ENCODE results near the gene TWIST1.
A peak's percentile ranks its signal among the peaks of the same experiment; 100 is the strongest.

Gene TWIST1

DNA sequence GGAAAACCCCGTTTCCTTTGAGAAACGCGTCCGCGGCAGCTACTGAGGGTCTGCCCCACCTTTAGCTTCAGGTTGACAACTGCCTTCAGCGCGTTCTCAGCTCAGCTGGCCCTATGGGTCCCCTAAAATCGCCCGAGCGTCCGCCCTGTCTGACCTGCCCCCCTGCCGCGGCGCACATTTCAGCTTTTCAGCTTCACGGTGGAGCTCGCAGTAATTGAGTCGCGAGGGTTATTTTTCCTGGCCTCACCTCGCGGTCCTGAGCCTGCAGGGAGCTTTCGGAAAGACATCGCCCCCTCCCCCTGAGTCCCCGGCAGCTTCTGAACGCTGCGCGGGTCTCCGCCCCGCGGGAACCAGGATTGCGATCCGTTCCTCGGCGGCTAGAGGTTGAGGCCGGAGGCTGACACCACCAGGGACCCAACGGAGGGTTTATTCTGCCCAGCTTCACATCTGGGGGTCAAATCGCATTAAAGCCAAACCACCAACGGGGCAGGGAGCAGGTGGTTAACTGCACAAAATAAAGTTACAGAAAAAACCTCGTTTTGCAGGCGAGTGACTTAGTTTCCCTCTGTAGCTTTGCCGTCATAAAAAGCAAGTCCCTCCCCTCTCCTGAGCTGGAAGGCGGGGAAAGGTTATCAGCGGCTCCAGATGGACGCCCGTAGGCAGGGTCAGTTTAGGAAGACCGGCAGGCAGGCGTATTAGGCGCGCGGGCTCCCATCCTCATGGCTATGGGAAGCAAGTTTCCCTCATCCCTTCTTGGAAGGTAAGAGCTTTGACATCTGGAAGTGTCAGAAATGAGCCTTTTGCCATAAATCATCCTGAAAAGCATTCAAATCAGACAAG lies 11.0 kb downstream of the TWIST1 start:
- H3K4me3 ChIP-seq (ENCODE audit: low read depth, low read length): peak overlapping the region; percentile 33
- DNase-seq (ENCODE audit: low read depth): no peak
- TF ChIP-seq POLR2A (IDR thresholded peaks at IDR 0.05; ENCODE audit: extremely low read depth, insufficient read length) (no peak), MYC (IDR thresholded peaks at IDR 0.05; ENCODE audit: low read depth, low read length) (no peak)
- TF ChIP-seq, protein P1, sequence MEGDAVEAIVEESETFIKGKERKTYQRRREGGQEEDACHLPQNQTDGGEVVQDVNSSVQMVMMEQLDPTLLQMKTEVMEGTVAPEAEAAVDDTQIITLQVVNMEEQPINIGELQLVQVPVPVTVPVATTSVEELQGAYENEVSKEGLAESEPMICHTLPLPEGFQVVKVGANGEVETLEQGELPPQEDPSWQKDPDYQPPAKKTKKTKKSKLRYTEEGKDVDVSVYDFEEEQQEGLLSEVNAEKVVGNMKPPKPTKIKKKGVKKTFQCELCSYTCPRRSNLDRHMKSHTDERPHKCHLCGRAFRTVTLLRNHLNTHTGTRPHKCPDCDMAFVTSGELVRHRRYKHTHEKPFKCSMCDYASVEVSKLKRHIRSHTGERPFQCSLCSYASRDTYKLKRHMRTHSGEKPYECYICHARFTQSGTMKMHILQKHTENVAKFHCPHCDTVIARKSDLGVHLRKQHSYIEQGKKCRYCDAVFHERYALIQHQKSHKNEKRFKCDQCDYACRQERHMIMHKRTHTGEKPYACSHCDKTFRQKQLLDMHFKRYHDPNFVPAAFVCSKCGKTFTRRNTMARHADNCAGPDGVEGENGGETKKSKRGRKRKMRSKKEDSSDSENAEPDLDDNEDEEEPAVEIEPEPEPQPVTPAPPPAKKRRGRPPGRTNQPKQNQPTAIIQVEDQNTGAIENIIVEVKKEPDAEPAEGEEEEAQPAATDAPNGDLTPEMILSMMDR (IDR thresholded peaks at IDR 0.05; ENCODE audit: low read depth, low read length): no peak
- TF ChIP-seq, protein P2, sequence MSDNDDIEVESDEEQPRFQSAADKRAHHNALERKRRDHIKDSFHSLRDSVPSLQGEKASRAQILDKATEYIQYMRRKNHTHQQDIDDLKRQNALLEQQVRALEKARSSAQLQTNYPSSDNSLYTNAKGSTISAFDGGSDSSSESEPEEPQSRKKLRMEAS (IDR thresholded peaks at IDR 0.05; ENCODE audit: low read depth, low read length): no peak

DNA sequence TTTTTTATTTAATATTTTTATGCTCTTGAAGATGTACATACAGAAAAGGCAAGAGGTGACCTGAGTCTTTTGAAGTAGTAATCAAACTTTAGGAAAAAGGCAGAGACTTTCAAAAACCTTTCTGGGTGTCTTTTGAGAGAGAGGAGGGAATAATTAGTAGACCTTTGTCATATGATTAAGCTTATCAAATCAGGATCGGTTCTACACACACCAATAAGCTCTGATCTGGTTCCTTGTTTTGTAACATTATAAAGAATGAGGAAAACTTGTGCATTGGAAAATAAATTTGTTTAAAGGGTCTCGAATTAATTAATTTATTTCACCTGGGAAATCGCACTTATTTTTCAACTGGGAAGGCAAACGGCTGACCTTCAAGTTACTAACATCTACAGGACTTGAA lies 11.9 kb downstream of the TWIST1 start:
- no peak for DNase-seq (ENCODE audit: low read depth)
- no peak overlapping the region for H3K4me3 ChIP-seq (ENCODE audit: low read depth, low read length)
- TF ChIP-seq, protein P1 (IDR thresholded peaks at IDR 0.05; ENCODE audit: low read depth, low read length): no peak
- TF ChIP-seq, protein P2 (IDR thresholded peaks at IDR 0.05; ENCODE audit: low read depth, low read length): no peak
- TF ChIP-seq MYC (IDR thresholded peaks at IDR 0.05; ENCODE audit: low read depth, low read length) (no peak), POLR2A (IDR thresholded peaks at IDR 0.05; ENCODE audit: extremely low read depth, insufficient read length) (no peak)

DNA sequence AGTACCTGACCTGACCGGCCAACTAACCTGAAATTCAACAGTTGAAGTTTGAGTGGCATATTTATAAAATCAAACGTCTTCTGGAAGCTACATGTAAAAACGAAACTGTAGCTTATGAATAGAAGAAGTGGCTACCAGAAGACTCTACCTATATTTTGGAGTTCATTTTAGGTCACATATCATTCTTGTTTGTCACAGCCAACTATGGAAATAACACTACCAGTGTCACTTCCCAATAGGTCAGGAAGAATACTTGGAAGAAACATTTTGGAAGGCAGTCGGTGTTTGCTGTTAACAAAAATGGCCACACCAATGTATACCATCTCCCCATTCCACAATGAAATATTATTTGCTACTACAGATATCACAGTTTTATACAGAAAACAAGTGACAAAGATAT lies 12.6 kb downstream of the TWIST1 start:
- DNase-seq (ENCODE audit: low read depth): no peak
- TF ChIP-seq, protein P2 (IDR thresholded peaks at IDR 0.05; ENCODE audit: low read depth, low read length): no peak
- TF ChIP-seq, protein P1 (IDR thresholded peaks at IDR 0.05; ENCODE audit: low read depth, low read length): no peak
- no peak for TF ChIP-seq MYC (IDR thresholded peaks at IDR 0.05; ENCODE audit: low read depth, low read length)
- TF ChIP-seq POLR2A (IDR thresholded peaks at IDR 0.05; ENCODE audit: extremely low read depth, insufficient read length): no peak

DNA sequence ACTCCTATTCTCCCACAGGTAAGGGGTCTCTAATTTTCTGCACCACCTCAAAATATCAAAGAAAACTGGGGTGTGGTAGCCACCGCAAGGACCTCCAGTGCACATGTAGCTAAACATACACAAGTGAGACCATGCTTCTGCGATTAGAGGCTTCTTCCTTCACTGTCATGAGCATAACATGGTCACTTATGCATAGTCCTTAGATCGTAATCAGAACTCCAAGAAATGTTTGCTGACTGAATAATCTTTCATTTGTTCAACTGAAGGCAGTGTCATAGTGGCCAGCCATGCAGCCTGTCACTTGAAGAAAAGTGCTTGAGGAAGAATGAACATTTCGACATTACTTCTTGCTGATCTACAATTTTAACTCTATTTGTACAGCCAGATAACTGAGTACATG lies 14.6 kb downstream of the TWIST1 start:
- no peak overlapping the region for H3K4me3 ChIP-seq (ENCODE audit: low read depth, low read length)
- TF ChIP-seq, protein P2 (IDR thresholded peaks at IDR 0.05; ENCODE audit: low read depth, low read length): no peak
- TF ChIP-seq POLR2A (IDR thresholded peaks at IDR 0.05; ENCODE audit: extremely low read depth, insufficient read length): no peak
- no peak for DNase-seq (ENCODE audit: low read depth)

More for the DNA sequence above, 12.6 kb downstream of the TWIST1 start:
- H3K4me3 ChIP-seq (ENCODE audit: low read depth, low read length): no peak overlapping the region

DNA sequence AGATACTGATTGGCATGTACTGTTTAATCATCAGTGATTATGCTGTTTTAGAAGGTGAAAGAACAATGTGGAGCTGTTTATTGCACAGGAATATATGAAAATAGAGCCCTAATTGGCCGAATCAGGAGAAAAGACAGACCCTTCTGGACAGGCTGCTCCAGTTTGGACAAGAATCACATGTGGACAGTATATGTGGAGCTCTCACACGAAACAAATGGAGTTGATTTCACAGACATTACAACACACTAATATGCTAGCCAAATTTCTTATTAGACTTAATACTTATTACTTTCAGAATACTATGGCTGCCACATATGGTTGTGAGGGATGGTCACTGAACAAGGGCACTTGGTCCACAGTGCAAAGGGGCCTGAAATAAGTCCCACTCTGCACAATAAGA lies 15.5 kb downstream of the TWIST1 start:
- no peak for TF ChIP-seq POLR2A (IDR thresholded peaks at IDR 0.05; ENCODE audit: extremely low read depth, insufficient read length)
- TF ChIP-seq, protein P2 (IDR thresholded peaks at IDR 0.05; ENCODE audit: low read depth, low read length): no peak
- no peak for TF ChIP-seq MYC (IDR thresholded peaks at IDR 0.05; ENCODE audit: low read depth, low read length)
- TF ChIP-seq, protein P1 (IDR thresholded peaks at IDR 0.05; ENCODE audit: low read depth, low read length): no peak
- no peak overlapping the region for H3K4me3 ChIP-seq (ENCODE audit: low read depth, low read length)
- no peak for DNase-seq (ENCODE audit: low read depth)

DNA sequence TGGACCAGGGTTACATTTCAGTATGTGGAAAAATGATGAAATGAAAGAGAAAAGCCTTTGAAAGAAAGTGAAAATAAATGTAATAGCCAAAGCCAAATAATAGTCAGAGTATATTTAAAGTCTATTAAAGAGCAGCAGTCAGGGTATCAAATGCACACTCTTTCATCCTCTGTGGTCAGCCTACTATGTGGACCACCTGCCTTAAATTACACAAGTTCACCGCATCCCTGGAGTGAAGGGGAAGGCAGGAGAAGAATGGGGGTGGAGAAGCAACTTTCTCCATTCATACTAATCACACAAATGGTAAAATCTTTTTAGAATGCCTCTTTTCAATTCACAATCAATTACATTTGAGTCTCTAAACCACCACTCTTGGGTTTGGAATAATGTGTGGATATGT lies 16.0 kb downstream of the TWIST1 start:
- H3K4me3 ChIP-seq (ENCODE audit: low read depth, low read length): no peak overlapping the region
- DNase-seq (ENCODE audit: low read depth): no peak
- TF ChIP-seq, protein P1 (IDR thresholded peaks at IDR 0.05; ENCODE audit: low read depth, low read length): no peak
